AG10803 (cell line): ENCODE results near the gene RNF121.

Source experiments
- DNase-seq: peaks from one replicate; pipeline ENCODE4 v3.0.0; 2010; ENCODE audit warnings: low read depth
- H3K4me3 ChIP-seq: 2 replicates; pipeline ENCODE4 v1.5.1; 2011; ENCODE audit warnings: mild to moderate bottlenecking, low read length, control low read depth
- CTCF ChIP-seq: conservative IDR thresholded peaks from 2 replicates; pipeline ENCODE4 v1.5.1; 2011; ENCODE audit warnings: mild to moderate bottlenecking, low read length, control low read depth, inconsistent platforms

The RNF121 gene

GRCh38 chr11:71955898-71956456 lies 27.1 kb downstream of the RNF121 start:
- no peak for TF ChIP-seq CTCF
- H3K4me3 ChIP-seq: no peak overlapping the region
- DNase-seq: no peak

GRCh38 chr11:71962428-71963038 lies 33.7 kb downstream of the RNF121 start:
- TF ChIP-seq CTCF: no peak
- DNase-seq: peak; percentile 31
- H3K4me3 ChIP-seq: no peak overlapping the region

- no peak for DNase-seq
- no peak for TF ChIP-seq CTCF
- H3K4me3 ChIP-seq: no peak overlapping the region
Observed at GRCh38 chr11:71963468-71963867, 34.6 kb downstream of the RNF121 start.

- TF ChIP-seq CTCF: no peak
- no peak overlapping the region for H3K4me3 ChIP-seq
- no peak for DNase-seq
Observed at GRCh38 chr11:71964641-71965040, 35.8 kb downstream of the RNF121 start.

- no peak for DNase-seq
- TF ChIP-seq CTCF: no peak
- H3K4me3 ChIP-seq: no peak overlapping the region
Observed at GRCh38 chr11:71971680-71972079, 42.8 kb downstream of the RNF121 start.

GRCh38 chr11:71976551-71976950 lies 47.7 kb downstream of the RNF121 start:
- TF ChIP-seq CTCF: no peak
- DNase-seq: no peak
- no peak overlapping the region for H3K4me3 ChIP-seq

GRCh38 chr11:71977090-71977489 lies 48.2 kb downstream of the RNF121 start:
- H3K4me3 ChIP-seq: no peak overlapping the region
- no peak for DNase-seq
- TF ChIP-seq CTCF: no peak
